GM12892 (cell line): Measurements from ENCODE around the gene JAKMIP3.

ENCODE experiments used
- DNase-seq: peaks from one replicate; pipeline ENCODE4 v3.0.0; 2011; ENCODE audit not compliant: insufficient read length
- FAIRE-seq: peaks from 2 replicates; lab custom pipeline; 2011; peaks lifted over from hg19 to GRCh38; lab: Jason Lieb, UNC
- POLR2A ChIP-seq: IDR thresholded peaks from 2 replicates; pipeline ENCODE4 v1.6.1; 2011; ENCODE audit warnings: low read depth, low read length, control low read depth
- POLR2AphosphoS5 ChIP-seq: IDR thresholded peaks from 2 replicates; pipeline ENCODE4 v1.6.1; 2011; ENCODE audit warnings: low read depth, low read length, control low read depth
- TAF1 ChIP-seq: IDR thresholded peaks from 2 replicates; pipeline ENCODE4 v1.6.1; 2011; ENCODE audit warnings: low read depth, mild to moderate bottlenecking, control low read depth, low read length, borderline replicate concordance

JAKMIP3 gene

DNA sequence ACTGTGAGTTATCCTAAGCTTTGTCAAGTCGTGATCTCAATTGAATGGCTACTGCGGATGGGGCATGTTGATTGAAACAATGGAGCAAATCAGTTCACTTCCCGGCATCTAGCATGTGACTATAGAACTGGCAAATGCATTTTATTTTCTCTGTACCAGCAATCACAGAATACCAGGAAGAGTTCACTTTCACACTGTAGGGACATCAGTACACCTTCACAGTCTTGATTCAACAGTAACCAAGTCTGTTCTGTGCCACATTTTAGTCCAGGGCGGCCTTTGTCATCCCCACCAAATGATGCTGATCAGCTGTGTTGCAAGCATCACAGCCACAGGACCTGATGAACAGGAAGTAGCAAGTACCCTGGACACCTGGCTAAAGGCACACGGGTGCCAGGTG, 32.1 kb upstream of the JAKMIP3 start:
- DNase-seq, result no peak
- FAIRE-seq, result no peak
- TF ChIP-seq TAF1 (no peak), POLR2A (no peak), POLR2AphosphoS5 (no peak)

DNA sequence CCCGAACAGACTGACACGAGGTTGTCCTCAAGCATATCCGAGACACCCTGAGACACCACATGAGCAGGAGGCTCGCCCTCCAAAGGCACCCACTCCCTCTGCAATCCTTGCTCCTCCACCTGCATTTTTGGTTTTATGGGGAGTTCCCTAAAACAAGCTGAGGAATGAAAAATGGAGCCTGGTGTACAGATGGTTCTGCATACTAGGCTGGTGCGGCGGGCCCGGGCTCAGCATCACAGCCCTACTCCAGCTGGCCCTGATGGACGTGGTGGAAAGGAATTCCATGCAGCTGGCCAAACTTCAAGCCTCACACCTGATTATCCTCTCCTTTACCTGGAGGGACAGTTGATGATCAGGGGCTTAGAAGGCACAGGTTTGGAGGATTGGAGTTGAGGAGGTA, 30.3 kb upstream of the JAKMIP3 start:
- TF ChIP-seq TAF1 (no peak), POLR2A (no peak), POLR2AphosphoS5 (no peak)
- DNase-seq, result no peak
- FAIRE-seq, result no peak

DNA sequence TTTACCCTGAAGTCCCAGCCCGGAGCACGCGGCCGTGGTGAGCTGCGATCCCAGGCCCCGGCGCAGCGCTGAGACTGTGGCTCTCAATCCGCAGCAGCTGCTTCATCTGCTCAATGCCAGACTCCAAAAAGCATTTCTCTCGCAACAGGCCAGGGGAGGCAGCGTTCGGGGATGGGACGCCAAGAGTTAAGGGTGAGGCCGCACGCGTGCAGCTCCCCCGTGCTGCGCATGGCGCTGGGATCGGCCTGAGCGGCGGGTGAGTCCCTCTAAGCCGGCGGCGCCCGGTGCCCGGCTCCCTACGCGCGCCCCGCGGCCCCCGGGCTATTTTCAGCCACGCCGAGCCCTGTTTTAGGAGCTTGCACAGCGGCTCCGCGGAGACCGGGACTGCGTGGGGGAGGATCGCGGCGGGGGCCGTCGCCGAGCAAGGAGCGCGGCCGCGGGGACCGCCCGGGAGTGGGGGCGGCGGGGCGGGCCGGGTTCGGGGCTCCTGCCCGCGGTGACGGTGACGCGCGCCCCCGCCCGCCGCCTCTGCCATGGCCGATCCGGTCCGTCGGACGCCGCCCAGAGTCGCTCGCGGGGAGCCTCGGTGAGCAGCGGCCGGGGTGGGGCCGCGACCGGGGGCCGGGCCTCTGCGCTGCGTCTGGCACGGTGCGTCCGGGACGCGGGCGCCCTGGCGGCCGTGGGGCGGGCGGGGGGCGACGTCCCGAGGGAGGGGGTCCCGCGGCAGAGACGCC, 29.4 kb upstream of the JAKMIP3 start:
- TF ChIP-seq POLR2A, result no peak
- TF ChIP-seq POLR2AphosphoS5, result no peak
- no peak for TF ChIP-seq TAF1
- DNase-seq, result no peak
- no peak for FAIRE-seq

DNA sequence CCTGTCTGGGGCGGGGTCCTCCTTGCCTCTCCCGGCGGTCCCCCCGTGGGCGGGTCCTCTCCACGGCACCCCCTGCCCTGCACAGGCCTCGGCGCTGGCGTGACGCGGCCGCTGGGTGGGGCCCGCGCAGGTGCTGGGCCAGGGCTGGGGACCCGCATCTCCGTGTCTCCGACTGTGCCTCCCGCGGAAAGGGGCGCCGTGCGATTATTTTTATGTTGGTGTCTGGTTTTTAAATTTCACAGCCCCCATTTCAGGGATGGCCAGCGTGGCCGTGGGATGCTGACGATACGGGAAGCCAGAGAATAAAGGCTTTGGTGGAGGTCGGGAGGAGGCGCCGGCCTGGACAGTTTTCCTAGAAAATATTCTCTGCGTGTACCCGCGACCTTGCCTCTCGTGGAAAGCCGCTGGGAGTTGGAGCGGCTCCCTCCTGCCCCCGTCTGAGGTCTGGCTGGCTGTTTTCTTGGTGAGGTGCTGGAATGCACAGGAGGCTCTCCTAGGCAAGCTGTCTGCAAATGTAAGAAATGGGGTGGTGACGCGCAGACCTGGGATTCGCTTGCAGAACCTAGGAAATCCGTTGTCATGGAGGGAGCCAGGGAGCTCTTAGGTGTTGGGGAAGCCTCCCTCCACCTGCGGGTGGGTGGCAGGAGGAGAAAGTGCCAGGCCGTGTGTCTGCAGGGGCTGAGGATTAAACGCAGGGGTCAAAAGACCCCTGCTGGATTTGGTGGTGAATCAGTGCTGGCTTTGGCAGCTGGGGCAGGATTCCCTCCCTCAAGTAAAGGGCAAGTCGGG, 28.7 kb upstream of the JAKMIP3 start:
- no peak for TF ChIP-seq POLR2A
- no peak for TF ChIP-seq POLR2AphosphoS5
- TF ChIP-seq TAF1, result no peak
- no peak for DNase-seq
- no peak for FAIRE-seq

DNA sequence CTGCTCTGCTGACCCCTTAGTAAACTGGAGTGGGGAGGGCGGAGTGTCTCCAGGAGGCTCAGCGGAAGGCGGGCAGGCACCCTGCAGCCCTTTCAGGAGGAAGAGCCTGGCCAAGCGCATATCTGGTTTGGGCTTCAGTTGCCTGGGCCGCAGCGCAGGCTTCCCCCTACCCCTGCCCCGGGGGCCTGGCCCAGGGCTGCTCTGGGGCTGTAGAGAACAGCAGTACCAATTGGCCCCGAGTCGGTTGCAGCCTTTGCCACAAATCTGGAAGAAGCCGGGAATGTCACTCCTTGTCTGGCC, 28.1 kb upstream of the JAKMIP3 start:
- DNase-seq (no peak), FAIRE-seq (no peak)
- no peak for TF ChIP-seq POLR2AphosphoS5
- TF ChIP-seq TAF1, result no peak
- TF ChIP-seq POLR2A, result no peak

DNA sequence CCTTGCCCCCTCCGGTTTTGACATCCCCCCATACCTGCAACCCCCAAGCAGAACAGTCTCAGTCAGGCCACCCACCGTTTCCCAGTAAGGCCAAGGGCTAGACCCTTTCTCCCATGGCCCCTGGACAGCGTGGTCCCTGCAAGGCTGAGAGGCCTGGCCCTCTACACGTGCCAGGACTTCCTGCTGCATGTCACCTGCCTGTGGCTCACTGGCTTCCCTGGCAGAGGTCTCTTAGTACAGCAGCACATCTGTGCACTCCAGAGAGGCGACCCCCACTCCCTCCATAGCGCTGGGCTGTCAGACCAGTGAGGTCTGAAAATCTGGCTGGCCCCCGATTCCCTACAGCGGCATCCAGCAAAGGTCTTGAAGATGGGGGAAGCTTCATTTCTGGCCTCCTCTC, 26.4 kb upstream of the JAKMIP3 start:
- no peak for FAIRE-seq
- no peak for DNase-seq
- TF ChIP-seq TAF1 (no peak), POLR2A (no peak), POLR2AphosphoS5 (no peak)

DNA sequence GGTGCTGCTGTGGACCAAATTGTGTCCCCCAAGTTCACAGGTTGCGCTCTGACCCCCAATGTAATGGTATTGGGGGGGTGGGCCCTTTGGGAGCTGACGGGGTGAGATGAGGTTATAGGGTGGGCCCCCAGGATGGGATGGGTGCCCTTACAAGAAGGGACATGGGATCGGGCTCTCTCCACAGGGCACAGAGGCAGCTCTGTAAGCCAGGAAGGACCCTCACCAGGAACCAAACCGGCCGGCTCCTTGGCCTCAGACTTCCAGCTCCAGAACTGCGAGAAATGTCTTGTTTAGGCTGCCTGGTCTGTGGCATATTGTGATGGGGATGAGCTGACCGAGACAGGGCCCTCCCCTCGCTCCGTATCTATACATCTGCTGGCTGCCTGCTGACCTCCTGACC, 25.7 kb upstream of the JAKMIP3 start:
- TF ChIP-seq POLR2A (no peak), TAF1 (no peak), POLR2AphosphoS5 (no peak)
- FAIRE-seq (no peak), DNase-seq (no peak)

DNA sequence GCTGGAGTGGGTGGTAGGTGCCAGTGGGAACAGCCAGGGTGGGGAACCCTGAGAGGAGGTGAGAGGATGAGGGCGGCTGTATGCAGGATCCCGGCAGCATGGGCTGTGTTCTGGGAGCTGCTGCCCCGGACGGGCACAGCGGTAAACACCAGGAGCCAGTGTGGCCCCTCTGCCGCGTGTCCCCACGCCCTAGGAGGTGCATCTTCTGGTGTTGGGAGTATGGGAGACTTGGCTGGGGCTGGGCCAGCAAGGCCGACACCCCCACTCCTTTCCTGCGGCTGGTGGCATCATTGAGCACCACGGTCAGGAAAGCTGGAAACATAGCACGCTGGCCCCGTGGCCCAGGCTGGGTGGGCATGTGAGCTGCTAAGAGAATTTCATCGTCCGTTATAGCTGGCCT, 24.4 kb upstream of the JAKMIP3 start:
- TF ChIP-seq POLR2AphosphoS5, result no peak
- no peak for TF ChIP-seq TAF1
- TF ChIP-seq POLR2A, result no peak
- no peak for DNase-seq
- no peak for FAIRE-seq

DNA sequence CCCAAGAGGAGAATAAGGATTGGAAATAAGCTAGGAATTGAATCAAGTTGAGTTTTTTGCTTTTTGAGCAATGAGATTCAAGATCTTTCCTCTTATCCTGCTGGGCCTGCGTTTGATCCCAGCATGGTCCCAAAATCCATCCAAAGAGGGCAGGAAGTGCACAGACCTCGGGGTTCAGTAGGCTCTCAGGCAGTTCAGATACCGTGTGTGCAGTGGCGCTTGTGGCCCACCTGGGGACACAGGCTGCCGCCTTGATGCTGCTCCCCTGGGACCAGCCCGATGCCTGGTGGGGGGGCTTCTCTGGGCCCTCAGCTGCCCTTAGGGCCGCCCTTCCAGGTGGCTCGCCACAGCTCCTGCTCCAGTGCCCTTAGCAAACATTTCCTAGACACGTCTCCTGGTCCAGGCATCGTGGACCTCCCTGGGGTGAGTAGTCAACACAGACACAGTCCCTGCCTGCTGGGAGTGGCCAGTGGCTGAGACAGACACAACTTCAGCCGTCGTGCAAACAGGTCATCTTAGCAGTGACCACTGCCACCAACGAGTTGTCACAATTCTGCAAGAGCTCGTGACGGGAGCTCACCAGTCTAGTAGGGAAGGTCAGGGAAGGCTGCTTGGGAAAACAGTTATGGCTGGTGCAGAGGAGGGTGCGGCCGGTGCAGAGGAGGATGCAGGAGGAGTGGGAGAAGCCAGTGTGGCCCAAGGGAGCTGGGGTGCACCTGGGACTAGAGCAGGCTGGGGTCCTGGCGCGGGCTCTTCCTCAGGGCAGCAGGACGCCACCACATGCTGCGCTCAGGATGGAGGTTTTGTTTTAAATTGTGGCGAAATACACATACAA, 21.7 kb upstream of the JAKMIP3 start:
- no peak for TF ChIP-seq POLR2A
- TF ChIP-seq TAF1, result no peak
- no peak for TF ChIP-seq POLR2AphosphoS5
- no peak for FAIRE-seq
- no peak for DNase-seq

DNA sequence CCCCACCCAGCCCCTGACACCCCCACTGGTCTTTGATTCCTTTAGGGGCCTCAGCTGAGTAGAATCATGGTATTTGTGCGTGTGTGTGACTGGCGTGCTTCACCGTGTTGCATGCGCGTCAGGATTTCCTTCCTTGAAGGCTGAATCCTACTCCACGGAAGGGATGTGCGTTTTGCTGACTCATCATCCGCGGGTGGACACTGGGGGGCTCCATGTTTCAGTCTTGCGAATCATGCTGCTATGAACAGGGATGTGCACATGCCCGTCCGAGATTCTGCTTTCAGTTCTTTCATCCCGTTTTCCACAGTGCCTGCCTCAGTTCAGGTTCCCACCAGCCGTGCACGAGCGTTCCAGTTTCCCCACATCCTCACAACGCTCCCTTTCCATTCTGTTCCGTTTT, 20.9 kb upstream of the JAKMIP3 start:
- FAIRE-seq (no peak), DNase-seq (no peak)
- TF ChIP-seq POLR2A (no peak), TAF1 (no peak), POLR2AphosphoS5 (no peak)

DNA sequence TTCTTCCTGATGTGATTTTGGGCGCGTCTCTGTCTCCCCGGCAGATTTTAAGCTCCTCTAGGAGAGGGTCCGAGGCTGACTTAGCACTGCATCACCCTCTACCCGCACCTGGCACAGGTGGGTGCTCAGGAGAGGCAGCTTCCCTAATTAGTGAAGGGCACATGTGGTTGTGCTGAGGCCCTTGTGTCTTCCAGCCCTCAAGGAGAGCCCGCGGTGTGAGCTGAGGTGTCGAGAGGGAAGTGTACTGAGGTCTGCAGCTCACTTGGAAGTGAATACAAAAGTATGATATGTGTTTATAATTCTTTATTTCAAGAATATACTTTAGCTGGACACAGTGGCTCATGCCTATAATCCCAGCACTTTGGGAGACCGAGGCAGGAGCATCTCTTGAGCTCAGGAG, 20.4 kb upstream of the JAKMIP3 start:
- FAIRE-seq, result no peak
- TF ChIP-seq TAF1, result no peak
- no peak for TF ChIP-seq POLR2A
- TF ChIP-seq POLR2AphosphoS5, result no peak
- no peak for DNase-seq
